HK-2 (cell line): Measurements from ENCODE around the gene TNIP1.

Experiments used
- DNase-seq: peaks from one replicate; pipeline ENCODE4 v3.0.0-alpha.2; 2018; ENCODE audit not compliant: unreplicated experiment

Gene TNIP1

GRCh38 chr5:151022511-151023018 lies 58.3 kb downstream of the TNIP1 start:
- DNase-seq, result no peak

- no peak for DNase-seq
Observed at GRCh38 chr5:151021746-151022145, 59.1 kb downstream of the TNIP1 start.

GRCh38 chr5:151020304-151021110 lies 60.3 kb downstream of the TNIP1 start, which contains the start of gene GPX3:
Gene GPX3 (plus strand): TSS chr5:151020591. CDS start chr5:151020655, 64 bp downstream.
- DNase-seq, result peak; percentile 88

- DNase-seq, result no peak
Observed at GRCh38 chr5:151019331-151019730, 61.5 kb downstream of the TNIP1 start.

- no peak for DNase-seq
Observed at GRCh38 chr5:151018846-151019245, 62.0 kb downstream of the TNIP1 start.

GRCh38 chr5:151017897-151018296 lies 62.9 kb downstream of the TNIP1 start:
- DNase-seq, result no peak

GRCh38 chr5:151016700-151017099 lies 64.1 kb downstream of the TNIP1 start:
- DNase-seq, result no peak

- DNase-seq, result no peak
Observed at GRCh38 chr5:151015974-151016587, 64.8 kb downstream of the TNIP1 start.

GRCh38 chr5:151014680-151015343 lies 66.0 kb downstream of the TNIP1 start:
- no peak for DNase-seq

GRCh38 chr5:151012862-151013261 lies 68.0 kb downstream of the TNIP1 start:
- DNase-seq, result no peak

- no peak for DNase-seq
Observed at GRCh38 chr5:151008906-151009305, 71.9 kb downstream of the TNIP1 start.

- DNase-seq, result no peak
Observed at GRCh38 chr5:151008210-151008491, 72.7 kb downstream of the TNIP1 start.

GRCh38 chr5:151007430-151008209 lies 73.2 kb downstream of the TNIP1 start:
- DNase-seq, result no peak

GRCh38 chr5:151006704-151007334 lies 74.0 kb downstream of the TNIP1 start:
- no peak for DNase-seq

GRCh38 chr5:151005950-151006576 lies 74.8 kb downstream of the TNIP1 start:
- DNase-seq, result no peak

GRCh38 chr5:151005187-151005949 lies 75.5 kb downstream of the TNIP1 start:
- no peak for DNase-seq

- no peak for DNase-seq
Observed at GRCh38 chr5:151004499-151004898, 76.3 kb downstream of the TNIP1 start.

GRCh38 chr5:151003503-151003860 lies 77.4 kb downstream of the TNIP1 start:
- DNase-seq, result no peak

GRCh38 chr5:151002681-151003502 lies 77.9 kb downstream of the TNIP1 start:
- DNase-seq, result no peak
